WTC11 (cell line): ENCODE results near the gene KCNG1. TPM values are rescaled to one million over a fixed set of nuclear protein-coding genes. Genes with fewer than 3 reads are reported as not detected.

Experiments used
- ATAC-seq: fragments of 200-7000 bp; cut with Tn5 transposase; 2 replicates; pipeline ENCODE4 v1.10.0; 2021; ENCODE audit warnings: mild to moderate bottlenecking, moderate library complexity
- CTCF ChIA-PET: fragments of 300-600 bp; sonication (Branson Sonifier 250); formaldehyde crosslinking; loops from one replicate; lab custom pipeline; 2021; ENCODE audit warnings: antibody characterized with exemption; lab: Charles Lee
- POLR2A ChIA-PET: fragments of 350-600 bp; sonication (Branson Sonifier 250); formaldehyde crosslinking; loops from one replicate; lab custom pipeline; 2021; ENCODE audit warnings: antibody characterized with exemption; lab: Charles Lee
- DNase-seq: peaks from one replicate; pipeline ENCODE4 v3.0.0; 2021; ENCODE audit warnings: low spot score
- H3K27ac Mint-ChIP-seq: 2 replicates; pipeline ENCODE4 v1.8.0; 2021; ENCODE audit warnings: mixed read lengths
- H3K27me3 Mint-ChIP-seq: 2 replicates; pipeline ENCODE4 v1.8.0; 2021; ENCODE audit warnings: low read depth, mild to moderate bottlenecking, moderate library complexity, mixed read lengths
- H3K36me3 Mint-ChIP-seq: 2 replicates; pipeline ENCODE4 v1.8.0; 2021; ENCODE audit warnings: mixed read lengths
- H3K4me1 Mint-ChIP-seq: 2 replicates; pipeline ENCODE4 v1.8.0; 2022; ENCODE audit warnings: mixed read lengths
- H3K4me3 Mint-ChIP-seq: 2 replicates; pipeline ENCODE4 v1.8.0; 2021; ENCODE audit warnings: mild to moderate bottlenecking, moderate library complexity, mixed read lengths
- H3K9me3 Mint-ChIP-seq: 2 replicates; pipeline ENCODE4 v1.8.0; 2021; ENCODE audit warnings: mixed read lengths
- CBFB ChIP-seq: sonication (generic); formaldehyde crosslinking; IDR thresholded peaks from 2 replicates; pipeline ENCODE4 v1.8.1; 2022; ENCODE audit warnings: mild to moderate bottlenecking, low read depth, missing genetic modification reagents
- CREB1 ChIP-seq: sonication (generic); formaldehyde crosslinking; IDR thresholded peaks from 2 replicates; pipeline ENCODE4 v1.8.0; 2023; ENCODE audit warnings: mild to moderate bottlenecking, missing genetic modification reagents
- CREM ChIP-seq: sonication (generic); formaldehyde crosslinking; IDR thresholded peaks from 2 replicates; pipeline ENCODE4 v1.8.1; 2022; ENCODE audit warnings: mild to moderate bottlenecking, missing genetic modification reagents, moderate library complexity
- ELF4 ChIP-seq: sonication (generic); formaldehyde crosslinking; IDR thresholded peaks from 2 replicates; pipeline ENCODE4 v1.8.1; 2022; ENCODE audit warnings: low read depth, mild to moderate bottlenecking, moderate library complexity, missing genetic modification reagents
- EMX1 ChIP-seq: fragments of 250-450 bp; sonication (Bioruptor Pico); IDR thresholded peaks from 2 replicates; pipeline ENCODE4 v1.8.0; 2021; ENCODE audit warnings: mild to moderate bottlenecking
- ESRRA ChIP-seq: sonication (generic); formaldehyde crosslinking; IDR thresholded peaks from 2 replicates; pipeline ENCODE4 v1.8.1; 2022; ENCODE audit warnings: mild to moderate bottlenecking, missing genetic modification reagents, borderline replicate concordance
- ETV6 ChIP-seq: sonication (generic); formaldehyde crosslinking; IDR thresholded peaks from 2 replicates; pipeline ENCODE4 v1.8.1; 2022; ENCODE audit warnings: mild to moderate bottlenecking, missing genetic modification reagents
- GABPB1 ChIP-seq: sonication (generic); formaldehyde crosslinking; IDR thresholded peaks from 2 replicates; pipeline ENCODE4 v1.8.1; 2023; ENCODE audit warnings: mild to moderate bottlenecking, missing genetic modification reagents
- JAZF1 ChIP-seq: fragments of 250-450 bp; sonication (Bioruptor Pico); IDR thresholded peaks from 2 replicates; pipeline ENCODE4 v1.9.0; 2021; ENCODE audit warnings: moderate library complexity, mild to moderate bottlenecking, inconsistent platforms
- MXD4 ChIP-seq: fragments of 250-450 bp; sonication (Bioruptor Pico); IDR thresholded peaks from 2 replicates; pipeline ENCODE4 v1.8.0; 2021; ENCODE audit warnings: mild to moderate bottlenecking, moderate library complexity, borderline replicate concordance
- NFATC4 ChIP-seq: fragments of 250-450 bp; sonication (Bioruptor Pico); IDR thresholded peaks from 2 replicates; pipeline ENCODE4 v1.9.0; 2021; ENCODE audit warnings: mild to moderate bottlenecking
- NR2C2 ChIP-seq: sonication (generic); formaldehyde crosslinking; IDR thresholded peaks from 2 replicates; pipeline ENCODE4 v1.8.0; 2022; ENCODE audit warnings: mild to moderate bottlenecking, missing genetic modification reagents
- NR3C1 ChIP-seq: sonication (generic); formaldehyde crosslinking; conservative IDR thresholded peaks from 2 replicates; pipeline ENCODE4 v1.8.1; 2023; ENCODE audit warnings: low read depth, mild to moderate bottlenecking, missing genetic modification reagents
- OVOL2 ChIP-seq: fragments of 250-450 bp; sonication (Bioruptor Pico); IDR thresholded peaks from 2 replicates; pipeline ENCODE4 v1.9.0; 2021; ENCODE audit warnings: mild to moderate bottlenecking, borderline replicate concordance
- PRRX2 ChIP-seq: fragments of 250-450 bp; sonication (Bioruptor Pico); IDR thresholded peaks from 2 replicates; pipeline ENCODE4 v1.8.0; 2021; ENCODE audit warnings: mild to moderate bottlenecking
- RORB ChIP-seq: fragments of 250-450 bp; sonication (Bioruptor Pico); IDR thresholded peaks from 2 replicates; pipeline ENCODE4 v1.9.0; 2021; ENCODE audit warnings: mild to moderate bottlenecking
- SOX15 ChIP-seq: fragments of 250-450 bp; sonication (Bioruptor Pico); IDR thresholded peaks from 2 replicates; pipeline ENCODE4 v1.9.0; 2021; ENCODE audit warnings: mild to moderate bottlenecking
- TEAD1 ChIP-seq: sonication (generic); formaldehyde crosslinking; IDR thresholded peaks from 2 replicates; pipeline ENCODE4 v1.8.0; 2022; ENCODE audit warnings: mild to moderate bottlenecking, missing genetic modification reagents
- TP53 ChIP-seq: sonication (generic); formaldehyde crosslinking; IDR thresholded peaks from 2 replicates; pipeline ENCODE4 v1.8.1; 2023; ENCODE audit warnings: mild to moderate bottlenecking, missing genetic modification reagents
- ZBTB21 ChIP-seq: sonication (generic); formaldehyde crosslinking; IDR thresholded peaks from 2 replicates; pipeline ENCODE4 v1.8.1; 2023; ENCODE audit warnings: mild to moderate bottlenecking, missing genetic modification reagents, borderline replicate concordance
- ZNF138 ChIP-seq: sonication (generic); formaldehyde crosslinking; conservative IDR thresholded peaks from 2 replicates; pipeline ENCODE4 v1.8.1; 2022; ENCODE audit warnings: mild to moderate bottlenecking, moderate library complexity, missing genetic modification reagents
- ZNF232 ChIP-seq: sonication (generic); formaldehyde crosslinking; IDR thresholded peaks from 2 replicates; pipeline ENCODE4 v1.8.0; 2022; ENCODE audit warnings: mild to moderate bottlenecking, missing genetic modification reagents
- ZNF317 ChIP-seq: sonication (generic); formaldehyde crosslinking; IDR thresholded peaks from 2 replicates; pipeline ENCODE4 v1.8.1; 2023; ENCODE audit warnings: low read depth, mild to moderate bottlenecking, moderate library complexity, missing genetic modification reagents, borderline replicate concordance
- ZNF396 ChIP-seq: fragments of 250-450 bp; sonication (Bioruptor Pico); IDR thresholded peaks from 2 replicates; pipeline ENCODE4 v1.8.0; 2021; ENCODE audit warnings: mild to moderate bottlenecking, moderate library complexity, borderline replicate concordance
- ZNF416 ChIP-seq: fragments of 250-450 bp; sonication (Bioruptor Pico); IDR thresholded peaks from 2 replicates; pipeline ENCODE4 v1.9.0; 2021; ENCODE audit warnings: mild to moderate bottlenecking, inconsistent platforms
- total RNA-seq: library from RNA; stranded (reverse); gene quantifications from 3 replicates; pipeline ENCODE4 v1.2.3, GENCODE V29; 2021
- TF ChIP-seq, protein P1 (sequence below): sonication (generic); formaldehyde crosslinking; IDR thresholded peaks from 2 replicates; pipeline ENCODE4 v1.8.0; 2022; ENCODE audit warnings: missing genetic modification reagents
- TF ChIP-seq, protein P2 (sequence below): sonication (generic); formaldehyde crosslinking; conservative IDR thresholded peaks from 2 replicates; pipeline ENCODE4 v1.8.1; 2022; ENCODE audit warnings: mild to moderate bottlenecking, missing genetic modification reagents
- TF ChIP-seq, protein P3 (sequence below): sonication (generic); formaldehyde crosslinking; IDR thresholded peaks from 2 replicates; pipeline ENCODE4 v1.8.1; 2022; ENCODE audit warnings: mild to moderate bottlenecking, moderate library complexity, missing genetic modification reagents
- TF ChIP-seq, protein P4 (sequence below): fragments of 250-450 bp; sonication (Bioruptor Pico); IDR thresholded peaks from 2 replicates; pipeline ENCODE4 v1.9.0; 2021; ENCODE audit warnings: moderate library complexity, mild to moderate bottlenecking, inconsistent platforms, borderline replicate concordance
- TF ChIP-seq, protein P5 (sequence below): sonication (generic); formaldehyde crosslinking; IDR thresholded peaks from 2 replicates; pipeline ENCODE4 v1.8.1; 2023; ENCODE audit warnings: mild to moderate bottlenecking, missing genetic modification reagents, moderate library complexity

Gene KCNG1
- total RNA-seq, 1 experiment from 2014 or later = 34.6 TPM

DNA sequence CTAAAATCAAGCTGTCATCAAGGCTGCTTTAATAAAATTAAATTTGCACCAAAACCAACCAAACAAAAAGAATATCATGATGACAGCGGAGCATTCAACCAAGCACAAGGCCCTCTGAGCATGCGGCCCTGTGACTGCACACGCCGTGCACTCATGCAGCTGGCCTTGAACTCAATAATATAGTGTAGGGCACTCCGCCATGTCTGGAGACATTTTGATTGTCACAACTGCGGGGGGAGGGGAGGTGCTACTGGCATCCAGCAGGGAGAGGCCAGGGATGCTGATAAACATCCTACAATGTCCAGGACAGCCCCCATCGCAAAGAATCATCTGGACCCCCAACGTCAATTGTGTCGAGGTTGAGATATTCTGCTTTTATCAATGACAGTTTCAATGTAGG lies 54.6 kb downstream of the KCNG1 start (continued):
- TF ChIP-seq, protein P1, sequence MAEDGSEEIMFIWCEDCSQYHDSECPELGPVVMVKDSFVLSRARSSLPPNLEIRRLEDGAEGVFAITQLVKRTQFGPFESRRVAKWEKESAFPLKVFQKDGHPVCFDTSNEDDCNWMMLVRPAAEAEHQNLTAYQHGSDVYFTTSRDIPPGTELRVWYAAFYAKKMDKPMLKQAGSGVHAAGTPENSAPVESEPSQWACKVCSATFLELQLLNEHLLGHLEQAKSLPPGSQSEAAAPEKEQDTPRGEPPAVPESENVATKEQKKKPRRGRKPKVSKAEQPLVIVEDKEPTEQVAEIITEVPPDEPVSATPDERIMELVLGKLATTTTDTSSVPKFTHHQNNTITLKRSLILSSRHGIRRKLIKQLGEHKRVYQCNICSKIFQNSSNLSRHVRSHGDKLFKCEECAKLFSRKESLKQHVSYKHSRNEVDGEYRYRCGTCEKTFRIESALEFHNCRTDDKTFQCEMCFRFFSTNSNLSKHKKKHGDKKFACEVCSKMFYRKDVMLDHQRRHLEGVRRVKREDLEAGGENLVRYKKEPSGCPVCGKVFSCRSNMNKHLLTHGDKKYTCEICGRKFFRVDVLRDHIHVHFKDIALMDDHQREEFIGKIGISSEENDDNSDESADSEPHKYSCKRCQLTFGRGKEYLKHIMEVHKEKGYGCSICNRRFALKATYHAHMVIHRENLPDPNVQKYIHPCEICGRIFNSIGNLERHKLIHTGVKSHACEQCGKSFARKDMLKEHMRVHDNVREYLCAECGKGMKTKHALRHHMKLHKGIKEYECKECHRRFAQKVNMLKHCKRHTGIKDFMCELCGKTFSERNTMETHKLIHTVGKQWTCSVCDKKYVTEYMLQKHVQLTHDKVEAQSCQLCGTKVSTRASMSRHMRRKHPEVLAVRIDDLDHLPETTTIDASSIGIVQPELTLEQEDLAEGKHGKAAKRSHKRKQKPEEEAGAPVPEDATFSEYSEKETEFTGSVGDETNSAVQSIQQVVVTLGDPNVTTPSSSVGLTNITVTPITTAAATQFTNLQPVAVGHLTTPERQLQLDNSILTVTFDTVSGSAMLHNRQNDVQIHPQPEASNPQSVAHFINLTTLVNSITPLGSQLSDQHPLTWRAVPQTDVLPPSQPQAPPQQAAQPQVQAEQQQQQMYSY (CRISPR knock-in tag) = no peak
- TF ChIP-seq TP53 = no peak
- no peak for TF ChIP-seq NR3C1 (CRISPR knock-in tag)
- no peak for TF ChIP-seq NFATC4 (CRISPR knock-in tag)
- no peak for TF ChIP-seq ZNF317 (CRISPR knock-in tag)
- no peak for TF ChIP-seq TEAD1 (CRISPR knock-in tag)
- no peak for TF ChIP-seq CREM
- TF ChIP-seq CBFB (CRISPR knock-in tag) = no peak

DNA sequence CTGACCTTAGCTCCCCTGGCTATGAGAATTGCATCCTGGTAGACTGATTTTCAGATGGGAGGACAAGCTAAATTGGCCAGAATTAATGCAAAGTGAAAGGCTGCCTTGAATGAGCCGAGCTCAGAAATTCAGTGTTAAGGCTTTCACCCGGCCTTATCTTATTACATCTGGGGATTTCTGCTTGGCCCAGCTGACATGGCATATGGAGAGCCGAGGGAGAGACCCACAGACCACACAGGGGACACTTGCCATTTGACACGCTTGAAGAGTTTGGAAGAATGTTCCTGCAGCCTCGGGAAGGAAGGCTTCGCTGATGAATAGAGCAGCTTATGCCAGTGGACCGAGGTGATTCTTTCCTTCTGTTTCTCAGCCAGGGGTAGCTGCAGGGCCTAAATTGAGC lies 55.3 kb downstream of the KCNG1 start:
- Mint-ChIP-seq H3K4me3 (no peak overlapping the region), H3K4me1 (peaks cover 11% of the 10 kb centered on the region; the same call in 1 of the 2 replicates)
- CTCF ChIA-PET = interaction anchor here (0.6 to 2.8 kb wide), 2 partner anchors 14 to 695 kb away, joined by 3 to 11 read pairs; no protein-coding TSS in a partner anchor
- TF ChIP-seq, protein P2, sequence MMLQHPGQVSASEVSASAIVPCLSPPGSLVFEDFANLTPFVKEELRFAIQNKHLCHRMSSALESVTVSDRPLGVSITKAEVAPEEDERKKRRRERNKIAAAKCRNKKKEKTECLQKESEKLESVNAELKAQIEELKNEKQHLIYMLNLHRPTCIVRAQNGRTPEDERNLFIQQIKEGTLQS (CRISPR knock-in tag) = no peak
- TF ChIP-seq ESRRA (CRISPR knock-in tag) = no peak
- no peak for TF ChIP-seq GABPB1
- TF ChIP-seq ZNF232 (CRISPR knock-in tag) = no peak
- TF ChIP-seq CREB1 (CRISPR knock-in tag) = no peak
- TF ChIP-seq EMX1 = no peak
- no peak for TF ChIP-seq PRRX2 (CRISPR knock-in tag)
- TF ChIP-seq OVOL2 (CRISPR knock-in tag) = no peak
- TF ChIP-seq ZNF416 (CRISPR knock-in tag) = no peak
- no peak for TF ChIP-seq NR3C1 (CRISPR knock-in tag)
- no peak for TF ChIP-seq NR2C2 (CRISPR knock-in tag)
- no peak for TF ChIP-seq JAZF1 (CRISPR knock-in tag)
- no peak for TF ChIP-seq TP53
- TF ChIP-seq ZBTB21 (CRISPR knock-in tag) = no peak
- no peak for TF ChIP-seq MXD4 (CRISPR knock-in tag)
- TF ChIP-seq SOX15 = no peak
- TF ChIP-seq, all 79 proteins: peak for 0
- DNase-seq = no peak
- Mint-ChIP-seq H3K27me3 (0 out of 2 replicates have a peak, but pooled peaks cover 3% of the 10 kb centered on the region), H3K27ac (no peak overlapping the region), H3K36me3 (no peaks in the 10 kb centered on the region), H3K9me3 (no peaks in the 10 kb centered on the region)
- POLR2A ChIA-PET = no interaction called here
- ATAC-seq = no peak

DNA sequence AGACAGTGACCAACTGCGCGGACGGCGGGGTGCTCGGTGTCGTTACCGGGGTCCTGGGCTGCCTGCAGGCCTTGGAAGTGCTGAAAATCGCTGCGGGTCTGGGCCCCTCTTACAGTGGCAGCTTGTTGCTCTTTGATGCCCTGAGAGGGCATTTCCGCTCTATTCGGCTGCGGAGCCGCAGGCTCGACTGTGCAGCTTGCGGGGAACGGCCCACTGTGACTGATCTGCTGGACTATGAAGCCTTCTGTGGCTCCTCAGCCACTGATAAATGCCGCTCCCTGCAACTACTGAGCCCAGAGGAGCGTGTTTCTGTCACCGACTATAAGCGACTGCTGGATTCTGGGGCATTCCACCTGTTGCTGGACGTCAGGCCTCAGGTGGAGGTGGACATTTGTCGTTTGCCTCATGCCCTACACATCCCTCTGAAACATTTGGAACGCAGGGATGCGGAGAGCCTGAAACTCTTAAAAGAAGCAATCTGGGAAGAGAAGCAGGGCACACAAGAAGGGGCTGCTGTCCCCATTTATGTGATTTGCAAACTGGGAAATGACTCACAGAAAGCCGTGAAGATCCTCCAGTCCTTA lies 63.3 kb downstream of the KCNG1 start:
- H3K36me3 Mint-ChIP-seq = peaks cover 20% of the 10 kb centered on the region
- no peak for TF ChIP-seq ZNF138 (CRISPR knock-in tag)
- TF ChIP-seq, protein P3, sequence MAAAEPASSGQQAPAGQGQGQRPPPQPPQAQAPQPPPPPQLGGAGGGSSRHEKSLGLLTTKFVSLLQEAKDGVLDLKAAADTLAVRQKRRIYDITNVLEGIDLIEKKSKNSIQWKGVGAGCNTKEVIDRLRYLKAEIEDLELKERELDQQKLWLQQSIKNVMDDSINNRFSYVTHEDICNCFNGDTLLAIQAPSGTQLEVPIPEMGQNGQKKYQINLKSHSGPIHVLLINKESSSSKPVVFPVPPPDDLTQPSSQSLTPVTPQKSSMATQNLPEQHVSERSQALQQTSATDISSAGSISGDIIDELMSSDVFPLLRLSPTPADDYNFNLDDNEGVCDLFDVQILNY (CRISPR knock-in tag) = no peak
- TF ChIP-seq CBFB (CRISPR knock-in tag) = no peak
- TF ChIP-seq, protein P4, sequence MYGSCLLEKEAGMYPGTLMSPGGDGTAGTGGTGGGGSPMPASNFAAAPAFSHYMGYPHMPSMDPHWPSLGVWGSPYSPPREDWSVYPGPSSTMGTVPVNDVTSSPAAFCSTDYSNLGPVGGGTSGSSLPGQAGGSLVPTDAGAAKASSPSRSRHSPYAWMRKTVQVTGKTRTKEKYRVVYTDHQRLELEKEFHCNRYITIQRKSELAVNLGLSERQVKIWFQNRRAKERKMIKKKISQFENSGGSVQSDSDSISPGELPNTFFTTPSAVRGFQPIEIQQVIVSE (CRISPR knock-in tag) = no peak
- no peak for TF ChIP-seq ETV6 (CRISPR knock-in tag)
- no peak for TF ChIP-seq ESRRA (CRISPR knock-in tag)
- TF ChIP-seq, protein P5, sequence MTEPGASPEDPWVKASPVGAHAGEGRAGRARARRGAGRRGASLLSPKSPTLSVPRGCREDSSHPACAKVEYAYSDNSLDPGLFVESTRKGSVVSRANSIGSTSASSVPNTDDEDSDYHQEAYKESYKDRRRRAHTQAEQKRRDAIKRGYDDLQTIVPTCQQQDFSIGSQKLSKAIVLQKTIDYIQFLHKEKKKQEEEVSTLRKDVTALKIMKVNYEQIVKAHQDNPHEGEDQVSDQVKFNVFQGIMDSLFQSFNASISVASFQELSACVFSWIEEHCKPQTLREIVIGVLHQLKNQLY (CRISPR knock-in tag) = no peak
- TF ChIP-seq ZNF396 (CRISPR knock-in tag) = no peak
- no peak for TF ChIP-seq OVOL2 (CRISPR knock-in tag)
- no peak for TF ChIP-seq RORB
- no peak for TF ChIP-seq EMX1
- no peak for TF ChIP-seq ELF4
- no peak for TF ChIP-seq PRRX2 (CRISPR knock-in tag)

More for the DNA sequence above, 63.3 kb downstream of the KCNG1 start:
- peak overlapping the region; percentile 45; the same call in 1 of the 2 replicates for H3K27ac Mint-ChIP-seq
- POLR2A ChIA-PET = interaction anchor here (1.9 kb wide), 1 partner anchor 28 kb away, joined by 23 read pairs; the partner anchor contains the start of gene ADNP
- peak overlapping the region; percentile 99 for H3K4me3 Mint-ChIP-seq
- CTCF ChIA-PET = interaction anchor here (1.1 kb wide), 1 partner anchor 28 kb away, joined by 7 read pairs; no protein-coding TSS in a partner anchor
- H3K27me3 Mint-ChIP-seq = no peaks in the 10 kb centered on the region
- ATAC-seq (no peak; the same call in 1 of the 2 replicates), DNase-seq (no peak)
- H3K4me1 Mint-ChIP-seq = peaks cover 22% of the 10 kb centered on the region
- H3K9me3 Mint-ChIP-seq = 0 out of 2 replicates have a peak, but pooled peaks cover 3% of the 10 kb centered on the region
